ENCODE measurements around the gene MMP28.

The MMP28 gene

DNA sequence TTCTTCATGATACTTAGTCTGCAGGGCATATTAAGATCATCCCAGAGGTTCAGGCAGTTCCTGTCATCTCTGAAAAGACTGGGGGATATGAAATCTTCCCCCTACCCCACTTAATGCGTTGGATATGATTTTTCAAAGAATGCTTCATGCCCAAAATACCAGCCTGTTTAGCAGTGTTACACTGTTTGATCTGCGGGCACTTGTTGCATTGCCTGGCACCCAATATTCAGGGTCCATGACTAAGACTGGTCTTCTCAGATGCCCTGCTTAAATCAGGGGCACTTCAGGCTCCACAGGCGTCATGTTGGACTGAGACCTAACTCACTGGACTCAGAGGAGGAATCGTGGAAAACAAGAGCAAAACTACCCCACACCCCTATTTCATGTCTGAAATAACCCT, 70.4 kb downstream of the MMP28 start:
- Histone ChIP-seq H4K20me1 (ENCODE audit: insufficient read depth, low read length) (no peaks in the 10 kb centered on the region), H3K27me3 (ENCODE audit: insufficient read depth, low read length) (no peaks in the 10 kb centered on the region), H2AFZ (ENCODE audit: low read length) (no peak overlapping the region), H3K27ac (ENCODE audit: low read depth, low read length, poor library complexity, severe bottlenecking) (no peak overlapping the region), H3K36me3 (ENCODE audit: insufficient read depth, low read length) (peaks cover 26% of the 10 kb centered on the region; the same call in 1 of the 2 replicates), H3K9me2 (ENCODE audit: low read depth, low read length) (no peaks in the 10 kb centered on the region), H3K4me3 (ENCODE audit: low read depth, low read length, poor library complexity, severe bottlenecking) (no peak overlapping the region), H3K9me3 (ENCODE audit: low read length) (no peaks in the 10 kb centered on the region), H3F3A (ENCODE audit: insufficient read depth, low read length) (no peaks in the 10 kb centered on the region), H3K4me1 (ENCODE audit: insufficient read depth, low read length, severe bottlenecking) (peaks cover 19% of the 10 kb centered on the region), H3K4me2 (ENCODE audit: low read length) (no peak overlapping the region), H3K79me2 (ENCODE audit: insufficient read depth, low read length) (no peaks in the 10 kb centered on the region), H3K9ac (ENCODE audit: low read length) (no peak overlapping the region)
- TF ChIP-seq EZH2 (IDR thresholded peaks at IDR 0.05; ENCODE audit: borderline replicate concordance, low read length) = no peak
- TF ChIP-seq, protein P1, sequence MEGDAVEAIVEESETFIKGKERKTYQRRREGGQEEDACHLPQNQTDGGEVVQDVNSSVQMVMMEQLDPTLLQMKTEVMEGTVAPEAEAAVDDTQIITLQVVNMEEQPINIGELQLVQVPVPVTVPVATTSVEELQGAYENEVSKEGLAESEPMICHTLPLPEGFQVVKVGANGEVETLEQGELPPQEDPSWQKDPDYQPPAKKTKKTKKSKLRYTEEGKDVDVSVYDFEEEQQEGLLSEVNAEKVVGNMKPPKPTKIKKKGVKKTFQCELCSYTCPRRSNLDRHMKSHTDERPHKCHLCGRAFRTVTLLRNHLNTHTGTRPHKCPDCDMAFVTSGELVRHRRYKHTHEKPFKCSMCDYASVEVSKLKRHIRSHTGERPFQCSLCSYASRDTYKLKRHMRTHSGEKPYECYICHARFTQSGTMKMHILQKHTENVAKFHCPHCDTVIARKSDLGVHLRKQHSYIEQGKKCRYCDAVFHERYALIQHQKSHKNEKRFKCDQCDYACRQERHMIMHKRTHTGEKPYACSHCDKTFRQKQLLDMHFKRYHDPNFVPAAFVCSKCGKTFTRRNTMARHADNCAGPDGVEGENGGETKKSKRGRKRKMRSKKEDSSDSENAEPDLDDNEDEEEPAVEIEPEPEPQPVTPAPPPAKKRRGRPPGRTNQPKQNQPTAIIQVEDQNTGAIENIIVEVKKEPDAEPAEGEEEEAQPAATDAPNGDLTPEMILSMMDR (IDR thresholded peaks at IDR 0.05; ENCODE audit: low read length) = no peak

DNA sequence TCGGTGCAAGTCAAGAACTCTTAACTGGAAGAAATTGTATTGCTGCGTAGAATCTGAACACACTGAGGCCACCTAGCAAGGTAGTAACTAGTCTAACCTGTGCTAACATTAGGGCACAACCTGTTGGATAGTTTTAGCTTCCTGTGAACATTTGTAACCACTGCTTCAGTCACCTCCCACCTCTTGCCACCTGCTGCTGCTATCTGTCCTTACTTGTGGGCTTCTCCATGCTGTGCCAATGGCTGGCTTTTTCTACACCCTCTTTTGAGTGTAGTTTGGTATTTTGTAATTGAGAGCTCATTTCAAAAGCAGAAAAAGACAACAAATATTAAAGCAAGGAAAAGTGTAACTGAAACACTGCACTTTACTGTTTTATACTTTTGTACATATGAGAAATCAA, 71.7 kb downstream of the MMP28 start:
- Histone ChIP-seq H3K27ac (ENCODE audit: low read depth, low read length, poor library complexity, severe bottlenecking) (no peak overlapping the region), H3K9me2 (ENCODE audit: low read depth, low read length) (no peaks in the 10 kb centered on the region), H3K27me3 (ENCODE audit: insufficient read depth, low read length) (no peaks in the 10 kb centered on the region), H3K4me2 (ENCODE audit: low read length) (no peak overlapping the region), H3K79me2 (ENCODE audit: insufficient read depth, low read length) (no peaks in the 10 kb centered on the region), H3F3A (ENCODE audit: insufficient read depth, low read length) (no peaks in the 10 kb centered on the region), H3K36me3 (ENCODE audit: insufficient read depth, low read length) (peaks cover 33% of the 10 kb centered on the region; the same call in 1 of the 2 replicates), H3K9me3 (ENCODE audit: low read length) (no peaks in the 10 kb centered on the region), H4K20me1 (ENCODE audit: insufficient read depth, low read length) (no peaks in the 10 kb centered on the region), H2AFZ (ENCODE audit: low read length) (no peak overlapping the region), H3K4me3 (ENCODE audit: low read depth, low read length, poor library complexity, severe bottlenecking) (no peak overlapping the region), H3K9ac (ENCODE audit: low read length) (no peak overlapping the region), H3K4me1 (ENCODE audit: insufficient read depth, low read length, severe bottlenecking) (peaks cover 19% of the 10 kb centered on the region)
- no peak for TF ChIP-seq EZH2 (IDR thresholded peaks at IDR 0.05; ENCODE audit: borderline replicate concordance, low read length)
- TF ChIP-seq, protein P1 (IDR thresholded peaks at IDR 0.05; ENCODE audit: low read length) = no peak

DNA sequence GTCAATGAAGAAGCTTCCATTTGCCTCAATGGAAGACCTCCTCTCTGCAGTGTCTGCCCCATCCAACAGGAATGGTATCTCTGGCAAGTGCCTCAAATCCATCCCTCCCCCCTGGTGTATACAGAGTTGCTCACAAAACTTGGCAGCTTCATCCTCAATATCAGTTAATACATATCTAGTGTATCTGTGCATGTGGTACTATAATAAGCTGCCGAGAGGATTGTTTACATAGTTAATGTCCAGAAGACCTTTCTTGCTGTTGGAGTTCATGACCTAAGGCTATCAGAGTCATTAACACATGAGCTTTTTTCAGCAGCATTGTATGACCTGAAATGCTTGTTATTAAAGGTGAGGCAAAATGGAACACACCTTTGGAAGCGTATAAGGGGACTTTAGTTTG, 78.0 kb downstream of the MMP28 start:
- H3K9me3 ChIP-seq (ENCODE audit: low read length) = no peaks in the 10 kb centered on the region
- H3K79me2 ChIP-seq (ENCODE audit: insufficient read depth, low read length) = no peaks in the 10 kb centered on the region
- no peak overlapping the region for H2AFZ ChIP-seq (ENCODE audit: low read length)
- H3K4me1 ChIP-seq (ENCODE audit: insufficient read depth, low read length, severe bottlenecking) = peaks cover 6% of the 10 kb centered on the region
- H3K9me2 ChIP-seq (ENCODE audit: low read depth, low read length) = no peaks in the 10 kb centered on the region
- H3K36me3 ChIP-seq (ENCODE audit: insufficient read depth, low read length) = peaks cover 23% of the 10 kb centered on the region; the same call in 1 of the 2 replicates
- no peak overlapping the region for H3K9ac ChIP-seq (ENCODE audit: low read length)
- no peaks in the 10 kb centered on the region for H3K27me3 ChIP-seq (ENCODE audit: insufficient read depth, low read length)
- H4K20me1 ChIP-seq (ENCODE audit: insufficient read depth, low read length) = no peaks in the 10 kb centered on the region
- H3F3A ChIP-seq (ENCODE audit: insufficient read depth, low read length) = no peaks in the 10 kb centered on the region
- TF ChIP-seq, protein P1 (IDR thresholded peaks at IDR 0.05; ENCODE audit: low read length) = no peak
- TF ChIP-seq EZH2 (IDR thresholded peaks at IDR 0.05; ENCODE audit: borderline replicate concordance, low read length) = no peak
- no peak overlapping the region for H3K4me2 ChIP-seq (ENCODE audit: low read length)
- H3K27ac ChIP-seq (ENCODE audit: low read depth, low read length, poor library complexity, severe bottlenecking) = no peak overlapping the region
- H3K4me3 ChIP-seq (ENCODE audit: low read depth, low read length, poor library complexity, severe bottlenecking) = no peak overlapping the region
